Right atrium auricular region (tissue), 2 donors: Measurements from ENCODE around the gene TAB2. TPM values are rescaled to one million over a fixed set of nuclear protein-coding genes. Genes with fewer than 3 reads are reported as not detected.
A peak's percentile ranks its signal among the peaks of the same experiment; 100 is the strongest.

Experiments
- DNase-seq: peaks from one replicate; pipeline ENCODE4 v3.0.0-alpha.2; 2019; ENCODE audit warnings: low spot score
- H3K27ac ChIP-seq, 2 donors: fragments of 200-600 bp; sonication (generic); 1 replicate in 1 of 2; 2 replicates in 1 of 2; pipeline ENCODE4 v1.5.1; 2016 to 2019
- H3K27me3 ChIP-seq, 2 donors: fragments of 200-600 bp; sonication (generic); one replicate each; pipeline versions ENCODE4 v1.5.1 to v1.6.0; 2017 to 2019
- H3K36me3 ChIP-seq: fragments of 200-600 bp; sonication (generic); one replicate; pipeline ENCODE4 v1.5.1; 2016
- H3K4me1 ChIP-seq, 2 donors: fragments of 200-600 bp; sonication (generic); one replicate each; pipeline versions ENCODE4 v1.5.1 to v1.6.0; 2017 to 2019
- H3K4me3 ChIP-seq, 2 donors: fragments of 200-600 bp; sonication (generic); 1 replicate in 1 of 2; 2 replicates in 1 of 2; pipeline ENCODE4 v1.5.1; 2017 to 2019; ENCODE audit warnings: mild to moderate bottlenecking in 1 of 2, moderate library complexity in 1 of 2
- H3K9me3 ChIP-seq, 2 donors: fragments of 200-600 bp; sonication (generic); one replicate each; pipeline ENCODE4 v1.5.1; 2019
- CTCF ChIP-seq, 2 donors: fragments of 200-600 bp; sonication (generic); IDR thresholded peaks; one replicate each; pipeline ENCODE4 v1.5.1; 2019; ENCODE audit warnings: antibody characterized with exemption in 2 of 2
- total RNA-seq, 2 donors: library from RNA; depleted of rRNA; stranded (reverse); fragments of >200 nt; gene quantifications; one replicate each; pipeline ENCODE4 v1.1.0, GENCODE V29; 2016

Gene TAB2
- total RNA-seq, 2 donors from 2014 or later: 51.8 to 58.5 TPM

- no peaks in the 10 kb centered on the region for H3K27me3 ChIP-seq
- H3K4me3 ChIP-seq: no peak overlapping the region
- peaks cover 18% of the 10 kb centered on the region for H3K36me3 ChIP-seq
- no peak for TF ChIP-seq CTCF (IDR thresholded peaks at IDR 0.05)
- H3K9me3 ChIP-seq: no peaks in the 10 kb centered on the region
- H3K4me1 ChIP-seq: peaks cover 0 to 14% of the 10 kb centered on the region in 2 donors
- DNase-seq: no peak
- H3K27ac ChIP-seq: peak overlapping the region in 1 of 2 donors; percentile 7
Observed at GRCh38 chr6:149405823-149406765, 88.6 kb downstream of the TAB2 start.

GRCh38 chr6:149409617-149410016 lies 92.1 kb downstream of the TAB2 start:
- no peaks in the 10 kb centered on the region for H3K36me3 ChIP-seq
- H3K27ac ChIP-seq: peak overlapping the region; percentile 32 to 53
- H3K27me3 ChIP-seq: no peaks in the 10 kb centered on the region

GRCh38 chr6:149410557-149410956 lies 93.0 kb downstream of the TAB2 start:
- H3K9me3 ChIP-seq: no peaks in the 10 kb centered on the region
- no peaks in the 10 kb centered on the region for H3K27me3 ChIP-seq
- H3K4me1 ChIP-seq: peaks cover 0 to 17% of the 10 kb centered on the region in 2 donors
- DNase-seq: no peak
- no peak overlapping the region for H3K4me3 ChIP-seq
- H3K27ac ChIP-seq: peak overlapping the region; percentile 32 to 34
- H3K36me3 ChIP-seq: no peaks in the 10 kb centered on the region
- TF ChIP-seq CTCF (IDR thresholded peaks at IDR 0.05): no peak

More at GRCh38 chr6:149409617-149410016, 92.1 kb downstream of the TAB2 start:
- no peak overlapping the region for H3K4me3 ChIP-seq
- no peak for TF ChIP-seq CTCF (IDR thresholded peaks at IDR 0.05)
- peaks cover 0 to 17% of the 10 kb centered on the region in 2 donors for H3K4me1 ChIP-seq
- no peak for DNase-seq
- H3K9me3 ChIP-seq: no peaks in the 10 kb centered on the region

GRCh38 chr6:149414009-149414408 lies 96.5 kb downstream of the TAB2 start:
- no peak overlapping the region for H3K4me3 ChIP-seq
- no peaks in the 10 kb centered on the region for H3K27me3 ChIP-seq
- no peaks in the 10 kb centered on the region for H3K36me3 ChIP-seq
- no peak for TF ChIP-seq CTCF (IDR thresholded peaks at IDR 0.05)
- H3K27ac ChIP-seq: no peak overlapping the region
- DNase-seq: no peak
- no peaks in the 10 kb centered on the region for H3K9me3 ChIP-seq
- H3K4me1 ChIP-seq: peaks cover 0 to 17% of the 10 kb centered on the region in 2 donors

- no peak overlapping the region for H3K27ac ChIP-seq
- H3K9me3 ChIP-seq: no peaks in the 10 kb centered on the region
- H3K36me3 ChIP-seq: no peaks in the 10 kb centered on the region
- no peak for TF ChIP-seq CTCF (IDR thresholded peaks at IDR 0.05)
- no peak for DNase-seq
- H3K4me3 ChIP-seq: no peak overlapping the region
- H3K27me3 ChIP-seq: no peaks in the 10 kb centered on the region
- H3K4me1 ChIP-seq: peaks cover 0 to 16% of the 10 kb centered on the region in 2 donors
Observed at GRCh38 chr6:149414821-149415220, 97.3 kb downstream of the TAB2 start.
